ENCODE measurements around the gene NR1D1. TPM values are rescaled to one million over a fixed set of nuclear protein-coding genes. Genes with fewer than 3 reads are reported as not detected.

Gene NR1D1
- total RNA-seq, 2 donors from 2014 or later: 3.0 to 4.4 TPM

DNA sequence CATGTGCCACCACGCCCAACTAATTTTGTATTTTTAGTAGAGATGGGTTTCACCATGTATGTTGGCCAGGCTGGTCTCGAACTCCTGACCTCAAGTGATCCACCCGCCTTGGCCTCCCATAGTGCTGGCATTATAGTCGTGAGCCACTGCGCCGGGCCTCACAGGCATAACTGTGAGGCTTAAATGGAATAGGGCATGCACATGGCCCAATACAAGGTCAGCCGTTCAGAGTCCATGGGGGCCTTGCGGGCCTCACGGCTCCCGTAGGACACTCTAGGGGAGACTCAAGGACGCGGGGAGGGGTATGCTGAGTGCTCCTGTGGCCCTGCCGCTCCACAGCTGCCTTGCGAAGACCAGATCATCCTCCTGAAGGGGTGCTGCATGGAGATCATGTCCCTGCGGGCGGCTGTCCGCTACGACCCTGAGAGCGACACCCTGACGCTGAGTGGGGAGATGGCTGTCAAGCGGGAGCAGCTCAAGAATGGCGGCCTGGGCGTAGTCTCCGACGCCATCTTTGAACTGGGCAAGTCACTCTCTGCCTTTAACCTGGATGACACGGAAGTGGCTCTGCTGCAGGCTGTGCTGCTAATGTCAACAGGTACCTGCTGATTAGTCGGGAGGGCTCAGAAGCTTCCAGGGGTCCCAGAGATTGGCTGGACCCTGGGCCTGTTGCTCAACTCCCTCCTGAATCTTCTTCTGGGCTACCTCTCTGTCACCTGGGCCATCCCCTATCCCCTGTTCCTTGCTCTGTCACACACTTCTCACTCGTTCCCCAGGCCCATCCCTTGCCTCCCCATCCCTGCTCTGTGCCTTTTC is 12.3 kb downstream of the NR1D1 start:
- H3K27me3 ChIP-seq (ENCODE audit: control insufficient read depth, insufficient read depth, low read length, poor library complexity, severe bottlenecking): no peaks in the 10 kb centered on the region
- H3K9me3 Mint-ChIP-seq: no peaks in the 10 kb centered on the region
- no peak overlapping the region for H3K27ac Mint-ChIP-seq
- H3K9me3 ChIP-seq (ENCODE audit: control insufficient read depth, low read length): no peaks in the 10 kb centered on the region
- whole genome bisulfite sequencing, 2 experiments (ENCODE audit: insufficient coverage in 1 of 2, insufficient read length in 1 of 2): 93 to 94% methylated on average over 28 of the region's 28 CpGs
- no peaks in the 10 kb centered on the region for H3K4me1 Mint-ChIP-seq
- no peak overlapping the region for H3K4me3 ChIP-seq (ENCODE audit: low read length)
- H3K9ac ChIP-seq (ENCODE audit: extremely low read depth, low read length, poor library complexity, severe bottlenecking): no peak overlapping the region
- peaks cover 37% of the 10 kb centered on the region for H3K36me3 Mint-ChIP-seq (ENCODE audit: low read depth)
- H3K36me3 ChIP-seq (ENCODE audit: control insufficient read depth, insufficient read depth, low read length): peaks cover 14% of the 10 kb centered on the region
- TF ChIP-seq, protein P1, sequence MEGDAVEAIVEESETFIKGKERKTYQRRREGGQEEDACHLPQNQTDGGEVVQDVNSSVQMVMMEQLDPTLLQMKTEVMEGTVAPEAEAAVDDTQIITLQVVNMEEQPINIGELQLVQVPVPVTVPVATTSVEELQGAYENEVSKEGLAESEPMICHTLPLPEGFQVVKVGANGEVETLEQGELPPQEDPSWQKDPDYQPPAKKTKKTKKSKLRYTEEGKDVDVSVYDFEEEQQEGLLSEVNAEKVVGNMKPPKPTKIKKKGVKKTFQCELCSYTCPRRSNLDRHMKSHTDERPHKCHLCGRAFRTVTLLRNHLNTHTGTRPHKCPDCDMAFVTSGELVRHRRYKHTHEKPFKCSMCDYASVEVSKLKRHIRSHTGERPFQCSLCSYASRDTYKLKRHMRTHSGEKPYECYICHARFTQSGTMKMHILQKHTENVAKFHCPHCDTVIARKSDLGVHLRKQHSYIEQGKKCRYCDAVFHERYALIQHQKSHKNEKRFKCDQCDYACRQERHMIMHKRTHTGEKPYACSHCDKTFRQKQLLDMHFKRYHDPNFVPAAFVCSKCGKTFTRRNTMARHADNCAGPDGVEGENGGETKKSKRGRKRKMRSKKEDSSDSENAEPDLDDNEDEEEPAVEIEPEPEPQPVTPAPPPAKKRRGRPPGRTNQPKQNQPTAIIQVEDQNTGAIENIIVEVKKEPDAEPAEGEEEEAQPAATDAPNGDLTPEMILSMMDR (conservative IDR thresholded peaks at IDR 0.05): no peak
- H3K4me3 Mint-ChIP-seq: no peak overlapping the region
- DNase-seq: no peak
- H3K4me1 ChIP-seq (ENCODE audit: control insufficient read depth, insufficient read depth, low read length): no peaks in the 10 kb centered on the region
- no peaks in the 10 kb centered on the region for H3K27me3 Mint-ChIP-seq (ENCODE audit: insufficient read depth)
- no peak overlapping the region for H3K27ac ChIP-seq (ENCODE audit: low read depth, low read length)

DNA sequence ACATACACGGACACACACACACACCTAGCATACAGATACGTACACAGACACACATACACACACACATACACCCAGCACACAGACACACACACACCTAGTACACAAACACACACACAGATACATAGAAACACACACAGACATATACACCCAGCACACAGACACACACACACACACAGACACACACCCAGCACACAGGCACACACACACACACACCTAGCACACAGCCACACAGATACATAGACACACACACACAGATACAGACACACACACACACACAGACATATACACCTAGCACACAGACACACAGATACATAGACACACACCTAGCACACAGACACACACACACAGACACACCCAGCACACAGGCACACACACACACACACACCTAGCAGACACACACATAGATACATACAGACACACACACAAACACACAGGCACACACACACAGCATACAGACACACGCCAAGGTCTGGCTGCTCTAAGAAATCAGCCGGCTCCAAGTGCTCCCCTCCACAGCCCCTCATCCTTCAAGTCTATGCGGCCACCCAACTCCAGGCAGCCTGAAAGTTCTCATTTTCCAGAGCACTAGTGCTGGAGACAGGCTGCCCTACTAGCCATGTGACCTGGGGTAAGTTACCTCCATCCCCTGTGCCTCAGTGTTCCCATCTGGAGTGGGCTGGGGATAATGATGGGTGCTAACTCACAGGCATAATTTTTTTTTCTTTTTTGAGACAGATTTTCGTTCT is 13.2 kb downstream of the NR1D1 start:
- Histone ChIP-seq H3K27me3 (ENCODE audit: control insufficient read depth, insufficient read depth, low read length, poor library complexity, severe bottlenecking) (no peaks in the 10 kb centered on the region), H3K36me3 (ENCODE audit: control insufficient read depth, insufficient read depth, low read length) (peaks cover 14% of the 10 kb centered on the region), H3K9ac (ENCODE audit: extremely low read depth, low read length, poor library complexity, severe bottlenecking) (no peak overlapping the region), H3K27ac (ENCODE audit: low read depth, low read length) (no peak overlapping the region), H3K4me1 (ENCODE audit: control insufficient read depth, insufficient read depth, low read length) (no peaks in the 10 kb centered on the region), H3K4me3 (ENCODE audit: low read length) (no peak overlapping the region), H3K9me3 (ENCODE audit: control insufficient read depth, low read length) (no peaks in the 10 kb centered on the region)
- Mint-ChIP-seq H3K4me3 (no peak overlapping the region), H3K27me3 (ENCODE audit: insufficient read depth) (no peaks in the 10 kb centered on the region), H3K27ac (no peak overlapping the region), H3K4me1 (no peaks in the 10 kb centered on the region), H3K9me3 (no peaks in the 10 kb centered on the region), H3K36me3 (ENCODE audit: low read depth) (peaks cover 37% of the 10 kb centered on the region)
- DNase-seq: no peak
- TF ChIP-seq, protein P1 (conservative IDR thresholded peaks at IDR 0.05): no peak
- WGBS, 2 experiments (ENCODE audit: insufficient coverage in 1 of 2, insufficient read length in 1 of 2): 82 to 93% methylated on average over 2 to 6 of the region's 6 CpGs

DNA sequence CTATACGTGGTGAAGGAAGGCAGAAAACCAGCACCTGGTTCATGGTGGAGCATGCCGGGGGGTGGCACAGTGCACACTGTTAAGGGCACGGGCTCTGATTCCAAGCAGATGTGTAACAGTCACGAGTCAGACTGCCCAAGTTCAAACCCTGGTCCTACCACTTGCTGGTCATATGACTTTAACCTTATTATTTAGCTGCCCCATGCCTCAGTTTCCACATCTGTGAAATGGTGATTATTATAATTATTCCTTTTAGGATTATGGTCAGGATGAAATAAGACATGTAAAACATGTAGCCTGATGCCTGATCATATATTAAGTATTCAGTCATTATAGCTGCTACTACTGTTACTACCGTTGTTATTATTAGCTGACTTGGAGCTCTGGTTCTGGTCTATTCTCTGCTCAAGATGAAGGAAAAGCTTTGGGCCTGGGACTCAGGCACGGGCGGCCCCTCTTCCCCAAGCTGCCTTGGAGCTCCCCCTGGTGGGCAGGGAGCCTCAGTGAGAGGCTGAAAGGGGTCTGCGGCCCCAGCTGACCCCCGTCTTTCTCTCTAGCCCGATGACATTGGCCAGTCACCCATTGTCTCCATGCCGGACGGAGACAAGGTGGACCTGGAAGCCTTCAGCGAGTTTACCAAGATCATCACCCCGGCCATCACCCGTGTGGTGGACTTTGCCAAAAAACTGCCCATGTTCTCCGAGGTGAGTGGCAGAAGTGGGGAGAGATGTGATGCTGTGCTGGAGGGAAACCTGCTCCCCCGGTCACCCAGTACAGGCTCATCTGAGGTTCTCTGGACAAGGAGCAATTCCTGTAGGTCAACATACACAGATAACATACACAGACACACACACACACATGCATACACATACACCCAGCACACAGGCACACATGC is 14.0 kb downstream of the NR1D1 start:
- 72 to 78% methylated on average over 16 to 17 of the region's 17 CpGs for WGBS, 2 experiments (ENCODE audit: insufficient coverage in 1 of 2, insufficient read length in 1 of 2)
- Mint-ChIP-seq H3K36me3 (ENCODE audit: low read depth) (peaks cover 37% of the 10 kb centered on the region), H3K27ac (no peak overlapping the region), H3K9me3 (no peaks in the 10 kb centered on the region), H3K4me3 (no peak overlapping the region), H3K27me3 (ENCODE audit: insufficient read depth) (no peaks in the 10 kb centered on the region), H3K4me1 (no peaks in the 10 kb centered on the region)
- no peaks in the 10 kb centered on the region for H3K27me3 ChIP-seq (ENCODE audit: control insufficient read depth, insufficient read depth, low read length, poor library complexity, severe bottlenecking)
- H3K4me3 ChIP-seq (ENCODE audit: low read length): no peak overlapping the region
- TF ChIP-seq, protein P1 (conservative IDR thresholded peaks at IDR 0.05): peak; percentile 98
- no peaks in the 10 kb centered on the region for H3K9me3 ChIP-seq (ENCODE audit: control insufficient read depth, low read length)
- no peak overlapping the region for H3K9ac ChIP-seq (ENCODE audit: extremely low read depth, low read length, poor library complexity, severe bottlenecking)
- no peaks in the 10 kb centered on the region for H3K4me1 ChIP-seq (ENCODE audit: control insufficient read depth, insufficient read depth, low read length)
- H3K36me3 ChIP-seq (ENCODE audit: control insufficient read depth, insufficient read depth, low read length): peaks cover 14% of the 10 kb centered on the region
- DNase-seq: peak; percentile 95
- no peak overlapping the region for H3K27ac ChIP-seq (ENCODE audit: low read depth, low read length)

Measured in endodermal cell (in vitro differentiated cells).